ENCODE measurements around the gene TRAPPC3L.

- TF ChIP-seq, protein P1, sequence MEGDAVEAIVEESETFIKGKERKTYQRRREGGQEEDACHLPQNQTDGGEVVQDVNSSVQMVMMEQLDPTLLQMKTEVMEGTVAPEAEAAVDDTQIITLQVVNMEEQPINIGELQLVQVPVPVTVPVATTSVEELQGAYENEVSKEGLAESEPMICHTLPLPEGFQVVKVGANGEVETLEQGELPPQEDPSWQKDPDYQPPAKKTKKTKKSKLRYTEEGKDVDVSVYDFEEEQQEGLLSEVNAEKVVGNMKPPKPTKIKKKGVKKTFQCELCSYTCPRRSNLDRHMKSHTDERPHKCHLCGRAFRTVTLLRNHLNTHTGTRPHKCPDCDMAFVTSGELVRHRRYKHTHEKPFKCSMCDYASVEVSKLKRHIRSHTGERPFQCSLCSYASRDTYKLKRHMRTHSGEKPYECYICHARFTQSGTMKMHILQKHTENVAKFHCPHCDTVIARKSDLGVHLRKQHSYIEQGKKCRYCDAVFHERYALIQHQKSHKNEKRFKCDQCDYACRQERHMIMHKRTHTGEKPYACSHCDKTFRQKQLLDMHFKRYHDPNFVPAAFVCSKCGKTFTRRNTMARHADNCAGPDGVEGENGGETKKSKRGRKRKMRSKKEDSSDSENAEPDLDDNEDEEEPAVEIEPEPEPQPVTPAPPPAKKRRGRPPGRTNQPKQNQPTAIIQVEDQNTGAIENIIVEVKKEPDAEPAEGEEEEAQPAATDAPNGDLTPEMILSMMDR (IDR thresholded peaks at IDR 0.05 in 4 of 5, conservative IDR thresholded peaks at IDR 0.05 in 1 of 5): peak in 4 of 5 experiments; percentile 16 to 33 (median 24)
- peak; percentile 76 to 77 for TF ChIP-seq POLR2A (IDR thresholded peaks at IDR 0.05)
These were observed 25.6 kb upstream of the TRAPPC3L start, which contains the start of gene RWDD1 for GRCh38 chr6:116570856-116571682.

Measured in gastrocnemius medialis (tissue), 4 donors.